LNCaP clone FGC (cell line): ENCODE data around the gene PLA2R1.

Experiments
- DNase-seq: peaks from one replicate; pipeline ENCODE4 v3.0.0-alpha.2; 2011; ENCODE audit warnings: low read depth
- H3K4me3 ChIP-seq: 2 replicates; pipeline ENCODE4 v1.5.1; 2011; ENCODE audit warnings: mild to moderate bottlenecking, low read depth, low read length, control low read depth
- CTCF ChIP-seq: IDR thresholded peaks from 2 replicates; pipeline ENCODE4 v1.5.1; 2012; ENCODE audit warnings: mild to moderate bottlenecking; ENCODE audit not compliant: control insufficient read depth, insufficient read depth; ENCODE audit errors: extremely low read depth

PLA2R1 gene

DNA sequence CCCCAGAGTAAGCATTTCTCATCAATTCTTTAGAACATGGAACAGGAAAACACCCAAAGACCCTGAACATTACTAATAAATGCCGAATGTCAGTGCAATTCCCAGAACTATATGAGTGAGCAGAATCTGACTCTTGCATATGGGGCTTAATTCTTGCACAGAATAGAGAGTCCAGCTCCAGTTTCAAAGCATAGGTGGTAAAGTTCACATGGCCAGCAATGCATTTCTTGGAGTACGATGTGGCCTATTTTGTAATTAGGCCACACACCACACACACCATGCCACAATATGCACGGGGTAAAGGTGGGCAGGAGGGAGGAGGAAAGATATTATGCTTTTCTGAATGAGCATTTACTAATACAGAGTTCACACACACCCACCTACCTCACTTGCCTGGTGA is 56.5 kb downstream of the PLA2R1 start:
- no peak for DNase-seq
- TF ChIP-seq CTCF, result no peak
- no peak overlapping the region for H3K4me3 ChIP-seq

- no peak for TF ChIP-seq CTCF
- no peak for DNase-seq
- no peak overlapping the region for H3K4me3 ChIP-seq
Observed at GRCh38 chr2:160005476-160005875, 56.9 kb downstream of the PLA2R1 start.

DNA sequence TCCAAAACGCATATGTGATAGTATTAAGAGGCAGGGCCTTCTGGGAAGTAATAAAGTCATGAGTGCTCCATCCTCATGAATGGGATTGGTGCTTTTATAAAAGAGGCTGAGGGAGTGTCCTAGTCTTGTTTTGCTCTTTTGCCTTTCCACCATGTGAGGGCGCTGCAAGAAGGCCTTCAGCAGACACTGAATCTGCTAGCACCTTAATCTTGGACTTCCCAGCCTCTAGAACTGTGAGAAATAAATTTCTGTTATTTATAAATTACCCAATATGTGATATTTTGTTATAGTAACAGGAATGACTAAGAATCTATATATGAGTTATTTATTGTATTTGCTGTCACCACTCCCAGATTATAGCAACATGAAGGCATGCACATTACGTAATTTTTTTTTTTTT is 63.5 kb downstream of the PLA2R1 start:
- no peak overlapping the region for H3K4me3 ChIP-seq
- DNase-seq, result no peak
- no peak for TF ChIP-seq CTCF

- no peak for DNase-seq
- no peak for TF ChIP-seq CTCF
- no peak overlapping the region for H3K4me3 ChIP-seq
Observed at GRCh38 chr2:159998243-159998642, 64.2 kb downstream of the PLA2R1 start.

GRCh38 chr2:159996792-159997546 is 65.4 kb downstream of the PLA2R1 start:
- H3K4me3 ChIP-seq, result no peak overlapping the region
- no peak for TF ChIP-seq CTCF
- no peak for DNase-seq

- TF ChIP-seq CTCF, result no peak
- no peak overlapping the region for H3K4me3 ChIP-seq
Observed at GRCh38 chr2:159995038-159995437, 67.4 kb downstream of the PLA2R1 start.

DNA sequence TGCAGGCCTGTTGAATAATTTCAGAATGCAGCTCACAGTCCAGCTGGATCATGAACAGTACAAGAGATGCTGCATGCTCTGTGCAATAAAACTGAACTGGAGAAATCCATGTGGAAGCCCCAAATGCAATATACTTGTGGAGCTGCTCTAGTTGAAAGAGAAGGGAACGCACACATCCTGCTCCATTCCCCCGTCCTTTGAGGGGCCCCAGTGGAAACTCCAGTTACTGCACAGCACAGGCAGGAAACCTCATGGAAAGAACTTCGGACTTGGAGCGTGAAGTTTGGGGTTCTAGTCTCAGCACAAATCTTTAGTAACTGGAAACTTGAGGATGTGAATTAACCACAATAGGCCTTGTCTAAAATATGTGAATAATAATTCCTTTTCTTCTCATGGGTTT is 73.2 kb downstream of the PLA2R1 start:
- no peak overlapping the region for H3K4me3 ChIP-seq
- TF ChIP-seq CTCF, result no peak
- no peak for DNase-seq

More at GRCh38 chr2:159995038-159995437, 67.4 kb downstream of the PLA2R1 start:
- no peak for DNase-seq
